DOHH2 (cell line): ENCODE measurements around the gene SOWAHB.
"Not testable (repeated sequence)": the region's sequence is repeated elsewhere in the genome, so short reads cannot be mapped to it uniquely, and the experiment has no call there.

Experiments used
- EZH2phosphoT487 ChIP-seq: fragments of 200-600 bp; sonication (generic); IDR thresholded peaks from 2 replicates; pipeline ENCODE4 v1.6.1; 2017; ENCODE audit warnings: borderline replicate concordance, mild to moderate bottlenecking, antibody characterized with exemption, low read length, moderate library complexity, mixed read lengths
- TF ChIP-seq, protein P1 (sequence below): fragments of 200-600 bp; sonication (generic); IDR thresholded peaks from one replicate; pipeline ENCODE4 v1.5.1; 2014; ENCODE audit warnings: antibody characterized with exemption, mild to moderate bottlenecking, low read depth, low read length; ENCODE audit not compliant: poor library complexity, severe bottlenecking

- TF ChIP-seq, protein P1, sequence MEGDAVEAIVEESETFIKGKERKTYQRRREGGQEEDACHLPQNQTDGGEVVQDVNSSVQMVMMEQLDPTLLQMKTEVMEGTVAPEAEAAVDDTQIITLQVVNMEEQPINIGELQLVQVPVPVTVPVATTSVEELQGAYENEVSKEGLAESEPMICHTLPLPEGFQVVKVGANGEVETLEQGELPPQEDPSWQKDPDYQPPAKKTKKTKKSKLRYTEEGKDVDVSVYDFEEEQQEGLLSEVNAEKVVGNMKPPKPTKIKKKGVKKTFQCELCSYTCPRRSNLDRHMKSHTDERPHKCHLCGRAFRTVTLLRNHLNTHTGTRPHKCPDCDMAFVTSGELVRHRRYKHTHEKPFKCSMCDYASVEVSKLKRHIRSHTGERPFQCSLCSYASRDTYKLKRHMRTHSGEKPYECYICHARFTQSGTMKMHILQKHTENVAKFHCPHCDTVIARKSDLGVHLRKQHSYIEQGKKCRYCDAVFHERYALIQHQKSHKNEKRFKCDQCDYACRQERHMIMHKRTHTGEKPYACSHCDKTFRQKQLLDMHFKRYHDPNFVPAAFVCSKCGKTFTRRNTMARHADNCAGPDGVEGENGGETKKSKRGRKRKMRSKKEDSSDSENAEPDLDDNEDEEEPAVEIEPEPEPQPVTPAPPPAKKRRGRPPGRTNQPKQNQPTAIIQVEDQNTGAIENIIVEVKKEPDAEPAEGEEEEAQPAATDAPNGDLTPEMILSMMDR = not testable (repeated sequence)
- not testable (repeated sequence) for TF ChIP-seq EZH2phosphoT487
Measured at GRCh38 chr4:76868780-76869179, 29.2 kb downstream of the SOWAHB start.
